GM21529 (cell line): ENCODE results near the gene ZNF543.
"Not testable (repeated sequence)": the region's sequence is repeated elsewhere in the genome, so short reads cannot be mapped to it uniquely, and the experiment has no call there.

Experiments
- ATAC-seq: cut with Tn5 transposase; IDR thresholded peaks from one replicate; pipeline ENCODE4 v1.9.1; 2021; ENCODE audit not compliant: unreplicated experiment

The ZNF543 gene

DNA sequence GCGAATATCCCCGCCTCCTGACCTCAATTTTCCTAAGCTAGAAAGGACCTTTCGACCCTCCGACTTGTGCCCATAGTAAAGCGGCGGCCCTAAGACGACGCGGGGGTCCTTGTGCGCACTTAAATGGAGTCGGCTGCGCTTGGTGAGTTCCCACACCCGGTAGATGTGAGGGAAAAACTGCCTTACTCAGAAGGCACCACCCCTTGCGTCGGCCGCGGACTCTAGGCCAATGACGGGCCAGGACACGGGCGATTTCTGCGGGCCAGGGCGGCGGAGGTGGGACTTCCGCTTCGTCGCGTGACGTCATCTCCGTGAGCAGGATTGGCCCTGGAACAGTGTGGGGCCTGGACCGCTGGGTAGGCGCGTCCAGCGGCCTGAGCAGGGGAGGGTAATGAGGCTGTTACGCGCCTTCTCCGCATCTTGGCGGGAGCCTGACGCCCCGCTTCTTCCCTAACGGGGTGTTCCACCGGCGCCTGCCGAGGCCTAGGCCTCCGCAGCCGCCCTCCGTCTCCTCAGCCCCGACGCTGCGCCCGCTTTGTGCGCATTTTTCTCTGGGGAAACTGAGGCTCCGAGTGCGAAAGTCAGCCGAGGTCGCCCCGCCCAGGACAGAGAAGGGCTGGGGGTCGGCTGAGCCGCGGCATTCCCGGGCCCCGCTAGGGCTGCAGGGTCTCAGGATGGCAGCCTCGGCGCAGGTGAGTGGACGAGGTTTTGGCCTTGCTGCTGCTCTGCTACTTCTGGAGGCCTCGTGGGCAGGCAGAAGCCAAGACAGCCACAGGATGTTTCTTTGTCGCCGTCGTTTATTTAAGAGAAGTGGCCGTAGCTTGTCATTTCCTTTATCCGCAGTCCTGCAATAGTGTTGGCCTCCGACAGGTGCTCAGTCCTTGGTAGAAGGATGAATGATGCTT lies at the start of gene ZNF543:
TSS of gene ZNF543 (plus strand) at position 293 of the 905 bp plus-strand sequence. CDS start at position 675, 382 bp downstream.
- ATAC-seq = peak; percentile 94

DNA sequence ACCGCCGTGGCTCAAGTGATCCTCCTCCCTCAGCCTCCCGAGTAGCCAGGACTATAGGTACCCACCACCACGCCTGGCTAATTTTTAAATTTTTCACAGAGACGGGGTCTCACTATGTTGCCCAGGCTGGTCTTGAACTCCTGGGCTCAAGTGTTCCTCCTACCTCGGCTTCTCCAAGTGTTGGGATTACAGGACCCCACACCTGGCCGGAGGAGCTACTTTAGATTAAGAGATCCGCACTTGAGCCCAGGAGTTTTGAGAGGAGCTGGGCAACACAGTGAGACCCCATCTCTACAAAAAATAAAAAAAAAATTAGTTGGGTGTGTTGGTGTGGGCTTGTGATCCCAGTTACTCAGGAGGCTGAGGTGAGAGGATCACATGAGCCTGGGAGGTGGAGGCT lies 49.0 kb upstream of the ZNF543 start:
- no peak for ATAC-seq

DNA sequence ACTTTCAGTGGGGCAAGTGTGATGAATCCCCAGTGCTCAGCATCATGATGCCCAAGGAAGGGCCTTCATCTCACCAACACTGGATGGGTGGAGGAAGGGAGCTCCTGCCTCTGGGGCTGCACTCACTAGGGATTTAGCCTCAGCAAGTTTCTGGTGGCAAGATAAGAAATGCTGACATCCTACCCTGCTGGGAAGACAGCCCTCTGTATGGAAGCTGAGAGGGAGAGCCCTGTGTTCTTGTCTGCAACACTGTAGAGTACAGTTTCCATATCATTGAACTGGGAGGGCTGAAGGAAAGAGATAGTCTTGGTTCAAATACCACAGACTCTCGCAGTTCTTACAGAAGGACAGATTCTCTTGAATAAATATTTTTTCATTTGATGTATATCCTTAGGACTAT lies 47.3 kb upstream of the ZNF543 start:
- no peak for ATAC-seq

DNA sequence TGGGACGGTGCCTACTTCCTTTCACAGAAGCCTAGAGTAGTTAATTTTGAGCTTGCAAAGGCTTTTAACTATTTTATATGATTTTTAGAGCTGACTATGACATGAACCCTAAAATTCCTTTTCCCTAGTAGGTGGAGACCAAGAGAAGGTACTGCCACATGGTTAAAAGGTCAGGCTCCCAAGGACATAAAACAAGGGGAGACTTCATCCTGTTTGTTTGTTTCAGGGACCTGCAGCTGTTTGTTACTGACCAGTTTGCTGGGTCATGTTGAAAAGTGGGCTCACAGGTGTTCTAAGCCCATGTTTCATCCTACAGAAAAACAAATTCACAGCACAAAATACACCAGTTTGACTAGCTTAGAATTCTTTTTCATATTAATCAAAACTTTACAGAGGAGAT lies 43.8 kb upstream of the ZNF543 start:
- no peak for ATAC-seq

DNA sequence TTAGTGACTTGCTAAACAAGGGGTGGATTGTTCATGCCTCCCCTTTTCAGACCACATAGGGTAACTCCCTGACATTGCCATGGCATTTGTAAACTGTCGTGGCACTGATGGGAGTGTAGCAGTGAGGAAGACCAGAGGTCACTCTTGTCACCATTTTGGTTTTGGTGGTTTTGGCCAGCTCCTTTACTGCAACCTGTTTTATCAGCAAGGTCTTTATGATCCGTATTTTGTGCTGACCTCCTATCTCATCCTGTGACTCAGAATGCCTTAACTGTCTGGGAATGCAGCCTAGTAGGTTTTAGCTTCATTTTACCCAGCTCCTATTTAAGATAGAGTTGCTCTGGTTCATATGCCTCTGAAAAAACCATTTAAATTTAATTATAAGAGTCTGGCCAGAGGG lies 41.8 kb upstream of the ZNF543 start:
- ATAC-seq = not testable (repeated sequence)

DNA sequence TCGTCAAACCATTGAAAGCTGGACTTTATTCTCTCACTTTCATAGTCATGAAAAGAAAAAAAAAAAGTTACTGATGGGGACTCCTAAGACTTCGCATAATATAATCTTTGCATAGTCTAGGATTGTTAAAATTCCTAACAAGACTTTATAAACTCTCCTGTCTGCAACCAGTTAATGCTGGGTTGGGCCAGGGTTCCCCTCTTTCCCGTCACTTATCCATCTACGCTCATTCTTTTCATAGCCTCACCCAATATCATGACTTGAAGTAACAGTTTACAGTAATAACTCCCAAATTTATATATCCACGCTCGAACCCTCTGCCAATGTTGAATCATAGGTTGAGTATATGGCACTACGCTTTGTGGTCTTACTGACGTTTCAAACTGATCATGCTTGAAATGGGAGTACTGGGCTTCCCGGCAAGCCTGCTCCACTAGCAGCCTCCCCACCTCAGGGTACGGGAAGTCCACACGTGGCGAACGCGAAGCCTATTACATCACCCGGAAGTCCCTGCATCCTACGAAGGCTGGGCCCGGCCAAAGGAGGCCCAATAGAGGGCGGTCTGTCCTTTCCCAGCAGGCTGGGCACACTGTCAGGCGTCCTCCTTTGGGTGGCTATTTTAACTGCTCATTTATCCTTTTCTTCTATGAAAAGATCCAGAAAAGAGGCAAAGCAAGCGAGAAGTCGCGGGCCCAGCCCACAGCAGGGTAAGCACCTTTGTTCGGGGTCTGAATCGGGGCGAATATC lies 40.7 kb upstream of the ZNF543 start:
- ATAC-seq = peak; percentile 69

DNA sequence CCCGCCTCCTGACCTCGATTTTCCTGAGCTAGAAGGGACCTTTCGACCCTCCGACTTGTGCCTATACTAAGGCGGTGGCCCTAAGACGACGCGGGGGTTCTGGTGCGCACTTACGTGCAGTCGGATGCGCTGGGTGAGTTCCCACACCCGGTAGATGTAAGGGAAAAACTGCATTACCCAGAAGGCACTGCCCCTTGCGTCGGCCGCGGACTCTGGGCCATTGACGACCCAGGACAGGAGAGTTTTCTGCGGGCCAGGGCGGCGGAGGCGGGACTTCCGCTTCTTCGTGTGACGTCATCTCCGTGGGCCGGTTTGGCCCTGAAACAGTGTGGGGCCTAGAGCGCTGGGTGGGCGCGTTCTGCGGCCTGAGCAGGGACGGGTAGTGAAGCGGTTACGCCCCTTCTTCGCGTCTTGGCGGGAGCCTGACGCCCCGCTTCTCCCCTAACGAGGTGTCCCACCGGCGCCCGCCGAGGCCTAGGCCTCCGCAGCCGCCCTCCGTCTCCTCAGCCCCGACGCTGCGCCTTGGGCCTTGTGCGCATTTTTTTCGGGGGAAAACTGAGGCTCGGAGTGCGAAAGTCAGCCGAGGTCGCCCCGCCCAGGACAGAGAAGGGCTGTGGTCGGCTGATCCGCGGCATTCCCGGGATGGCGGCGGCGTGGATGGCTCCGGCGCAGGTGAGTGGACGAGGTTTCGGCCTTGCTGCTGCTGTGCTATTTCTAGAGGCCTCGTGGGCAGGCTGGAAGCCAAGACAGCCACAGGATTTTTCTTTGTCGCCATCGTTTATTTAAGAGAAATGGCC lies 39.9 kb upstream of the ZNF543 start, which contains the start of gene ZNF460:
TSS of gene ZNF460 (plus strand) at position 321 of the 797 bp plus-strand sequence. CDS start at position 643, 322 bp downstream.
- ATAC-seq = peak; percentile 69

DNA sequence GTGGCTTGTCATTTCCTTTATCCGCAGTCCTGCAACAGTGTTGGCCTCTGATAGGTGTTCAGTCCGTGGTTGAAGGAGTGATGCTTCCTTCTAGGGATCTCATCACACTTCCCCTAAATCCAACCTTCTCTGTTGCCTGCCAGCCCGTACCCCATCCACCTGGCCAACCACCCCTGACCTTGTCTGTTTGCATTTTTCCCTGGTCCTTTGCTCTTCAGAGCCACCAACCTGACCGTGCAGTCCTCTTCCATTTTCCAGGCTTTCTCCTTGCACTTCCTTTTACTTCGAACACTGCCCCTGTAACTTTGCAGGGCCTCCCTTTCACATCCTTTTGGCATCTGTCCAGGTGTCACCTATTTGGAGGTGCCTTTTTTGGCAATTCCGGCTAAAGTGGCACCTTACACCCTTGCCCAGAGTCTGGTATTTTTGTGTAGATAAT lies 39.3 kb upstream of the ZNF543 start:
- no peak for ATAC-seq

DNA sequence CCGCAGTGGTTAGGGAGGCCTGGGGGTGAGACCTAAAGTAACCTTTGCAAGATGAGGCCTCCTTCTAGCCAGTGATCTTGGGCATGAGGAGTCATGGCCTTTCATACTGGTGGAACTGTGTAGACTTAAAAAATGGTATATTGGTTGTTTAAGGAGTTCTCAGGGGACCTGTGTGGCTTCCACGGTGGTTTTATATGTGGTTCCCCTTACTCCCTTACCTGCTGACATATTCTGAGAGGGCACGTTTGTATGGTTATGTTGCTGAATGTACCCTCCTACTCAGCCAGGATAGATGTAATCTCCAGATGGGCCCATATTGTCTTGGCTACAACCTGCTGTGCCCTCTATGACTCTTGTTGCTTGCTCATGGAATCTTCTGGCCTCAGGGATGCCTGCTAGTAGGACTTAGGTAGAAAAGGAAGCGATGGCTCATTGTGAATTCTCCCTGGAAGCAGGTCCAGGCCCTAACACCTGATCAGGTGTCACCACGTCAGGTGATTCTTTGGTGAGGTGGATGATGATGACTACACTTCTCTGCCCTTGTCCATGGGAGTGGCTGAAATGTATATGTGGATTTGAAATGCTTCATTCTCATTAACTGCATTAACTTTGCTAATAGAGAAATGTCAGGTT lies 38.1 kb upstream of the ZNF543 start:
- ATAC-seq = no peak

DNA sequence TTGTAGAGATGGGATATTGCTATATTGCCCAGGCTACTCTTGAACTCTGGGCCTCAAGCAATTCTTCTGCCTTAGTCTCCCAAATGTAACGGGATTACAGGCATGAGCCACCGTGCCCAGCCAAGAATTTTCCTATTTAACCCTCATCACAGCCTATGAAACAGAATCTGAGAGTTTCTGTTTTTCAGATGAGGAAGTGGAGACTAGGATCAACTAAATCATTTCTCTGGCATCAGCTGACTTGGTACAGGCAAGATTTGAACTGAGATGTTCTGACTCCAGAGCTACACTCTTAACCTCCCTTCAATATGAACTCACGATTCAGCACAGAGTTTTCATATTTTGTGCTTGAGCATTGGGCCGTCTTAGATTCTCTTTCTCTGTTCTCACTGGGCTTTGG lies 31.9 kb upstream of the ZNF543 start:
- ATAC-seq = no peak

DNA sequence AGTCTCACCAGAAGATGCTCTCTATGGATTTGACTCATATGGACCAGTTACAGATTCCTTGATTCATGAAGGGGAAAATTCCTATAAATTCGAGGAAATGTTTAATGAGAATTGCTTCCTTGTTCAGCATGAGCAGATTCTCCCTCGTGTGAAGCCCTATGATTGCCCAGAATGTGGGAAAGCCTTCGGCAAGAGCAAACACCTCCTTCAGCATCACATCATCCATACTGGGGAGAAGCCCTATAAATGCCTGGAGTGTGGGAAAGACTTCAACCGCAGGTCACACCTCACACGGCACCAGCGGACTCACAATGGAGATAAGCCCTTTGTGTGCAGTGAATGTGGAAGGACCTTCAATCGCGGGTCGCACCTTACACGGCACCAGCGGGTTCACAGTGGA lies 29.3 kb upstream of the ZNF543 start:
- no peak for ATAC-seq

DNA sequence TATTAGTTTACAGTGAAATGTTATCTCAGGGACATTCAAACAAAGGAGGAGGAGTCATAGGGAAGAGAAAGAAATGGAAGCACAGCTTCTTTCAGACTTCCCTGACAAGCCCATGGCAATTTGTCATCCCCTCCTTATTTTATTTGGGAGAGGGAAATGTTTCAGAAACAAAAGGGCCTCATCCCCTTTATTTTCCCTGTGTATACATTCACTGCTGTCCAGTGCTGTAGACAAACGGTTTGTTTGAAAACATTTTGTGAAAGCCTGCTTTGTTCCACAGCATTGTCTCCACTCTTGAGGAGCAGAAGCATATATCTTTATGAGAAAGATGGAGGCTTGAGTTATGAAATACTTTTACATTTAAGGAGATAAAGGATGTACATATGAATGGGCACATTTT lies 27.7 kb upstream of the ZNF543 start:
- no peak for ATAC-seq

DNA sequence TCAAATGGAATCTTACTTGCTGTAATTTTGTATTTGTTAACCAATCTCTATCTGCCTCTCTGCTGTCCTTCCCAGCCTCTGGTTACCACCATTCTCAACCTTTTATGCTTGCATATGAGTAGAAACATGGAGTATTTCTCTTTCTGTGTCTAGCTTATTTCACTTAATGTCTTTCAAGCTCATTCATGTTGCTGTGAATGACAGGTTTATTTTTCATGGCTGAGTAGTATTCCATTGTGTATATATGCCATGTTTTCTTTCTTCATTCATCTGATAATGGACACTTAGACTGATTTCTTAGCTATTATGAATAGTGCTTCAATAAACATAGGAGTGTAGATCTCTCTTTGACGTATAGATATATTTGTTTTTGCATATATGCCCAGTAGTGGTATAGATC lies 26.6 kb upstream of the ZNF543 start:
- ATAC-seq = no peak

DNA sequence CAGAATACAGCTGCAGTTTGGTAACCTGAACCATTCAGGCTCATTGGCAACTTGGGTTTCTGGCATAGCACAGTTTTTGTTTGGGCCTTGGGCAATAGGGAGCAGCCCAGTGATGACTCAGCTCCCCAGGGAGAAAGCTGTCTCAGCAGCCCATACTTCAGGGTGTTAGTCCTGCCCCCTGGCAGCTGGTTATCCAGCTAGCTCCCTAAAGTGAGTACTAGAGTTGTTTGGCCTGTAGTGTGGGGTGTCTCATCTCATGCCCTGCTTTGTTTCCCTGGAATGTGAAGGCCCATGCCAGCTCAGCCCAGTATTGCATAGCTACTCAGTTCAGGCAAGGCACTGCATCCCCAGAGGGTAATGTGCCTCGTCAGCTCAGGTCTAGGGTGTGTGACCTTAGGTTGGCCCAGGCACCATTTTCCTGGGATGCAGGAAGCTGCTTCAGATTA lies 18.2 kb upstream of the ZNF543 start:
- ATAC-seq = no peak

DNA sequence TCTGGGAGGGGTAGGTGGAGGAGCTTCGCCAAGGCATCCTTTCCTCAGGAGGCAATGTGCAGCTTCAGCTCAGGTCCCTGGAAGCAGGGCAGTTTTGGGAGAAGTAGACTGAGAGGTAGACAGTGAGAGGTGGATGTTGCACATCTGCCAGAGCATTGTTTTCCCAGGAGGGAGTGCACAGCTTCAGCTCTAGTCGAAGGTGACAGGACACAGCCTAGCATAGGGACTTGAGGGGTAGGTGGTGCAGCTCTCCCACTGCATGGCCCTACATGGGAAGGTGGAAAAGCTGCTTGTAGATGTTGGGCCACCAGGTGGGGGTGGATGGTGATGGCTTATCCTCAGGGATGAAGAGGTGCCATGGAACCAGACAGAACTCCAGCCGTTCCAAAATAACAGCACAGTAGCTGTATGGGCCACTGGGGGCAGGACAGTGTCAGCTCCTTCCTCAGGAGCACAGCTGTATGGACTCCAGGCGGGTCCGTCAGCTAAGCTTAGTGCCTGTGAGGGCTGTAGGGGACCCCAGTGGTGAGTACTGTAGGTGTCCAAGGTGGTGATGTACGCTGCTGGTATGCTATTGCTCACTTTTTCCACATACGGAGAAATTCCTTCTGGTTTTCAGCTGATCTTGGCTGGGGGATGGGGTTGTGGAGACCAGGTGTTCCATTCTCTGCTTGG lies 17.4 kb upstream of the ZNF543 start:
- no peak for ATAC-seq

DNA sequence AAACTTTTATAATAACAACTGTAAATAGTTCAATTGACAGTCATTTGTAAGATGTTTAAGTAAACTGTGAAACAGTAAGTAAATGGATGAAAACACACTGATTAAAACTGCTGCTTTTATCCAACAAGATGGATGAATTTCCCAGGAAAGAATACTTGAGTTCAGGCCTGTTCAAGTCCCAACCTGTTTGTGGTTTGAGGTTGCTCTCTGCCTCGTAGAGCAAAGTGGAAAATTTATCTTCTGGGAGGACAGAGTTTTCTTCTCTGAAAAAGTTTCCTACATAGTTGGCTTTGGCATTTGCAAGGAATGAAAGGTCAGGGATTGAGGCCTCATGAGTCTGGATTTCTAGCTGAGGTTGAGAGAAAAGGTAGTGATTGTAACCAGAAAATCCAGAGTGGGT lies 15.2 kb upstream of the ZNF543 start:
- ATAC-seq = no peak

DNA sequence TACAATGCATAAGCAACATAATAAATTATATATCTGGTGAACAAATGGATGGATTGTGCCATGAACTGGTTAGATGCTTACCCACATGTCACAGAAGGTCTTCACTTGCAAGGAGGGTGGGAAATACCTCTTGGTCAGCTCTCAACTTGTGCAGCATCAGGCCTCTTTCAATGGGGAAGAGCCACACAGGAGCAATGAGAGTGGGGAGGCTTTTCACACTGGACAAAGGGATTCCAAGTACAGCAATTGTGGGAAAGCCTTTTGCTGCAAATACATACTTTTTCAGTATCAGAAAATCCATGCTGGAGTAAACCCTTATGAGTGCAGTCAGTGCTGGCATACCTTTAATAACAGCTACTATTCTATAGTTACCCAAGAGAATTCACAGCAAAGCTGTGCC lies 11.8 kb upstream of the ZNF543 start:
- ATAC-seq = no peak

DNA sequence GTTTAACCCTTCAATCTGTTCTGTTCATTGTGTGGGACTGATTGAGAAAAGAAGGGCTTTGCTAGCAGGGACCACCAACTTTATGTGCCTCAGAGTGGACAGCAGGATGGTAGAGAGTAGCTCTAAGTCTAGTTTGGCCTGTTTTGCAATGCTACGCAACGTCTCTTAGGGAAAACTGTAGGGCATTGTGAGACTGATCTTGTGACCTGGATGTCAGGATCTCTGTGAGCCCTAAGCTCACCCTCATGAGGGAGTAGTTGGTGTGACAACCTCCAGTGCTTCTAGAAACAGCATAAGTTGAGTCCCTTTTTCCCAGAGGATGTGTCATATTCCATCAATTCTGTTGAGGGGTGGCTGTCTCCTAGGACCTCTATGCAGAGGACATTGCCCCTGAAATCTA lies 9.5 kb upstream of the ZNF543 start:
- ATAC-seq = no peak

DNA sequence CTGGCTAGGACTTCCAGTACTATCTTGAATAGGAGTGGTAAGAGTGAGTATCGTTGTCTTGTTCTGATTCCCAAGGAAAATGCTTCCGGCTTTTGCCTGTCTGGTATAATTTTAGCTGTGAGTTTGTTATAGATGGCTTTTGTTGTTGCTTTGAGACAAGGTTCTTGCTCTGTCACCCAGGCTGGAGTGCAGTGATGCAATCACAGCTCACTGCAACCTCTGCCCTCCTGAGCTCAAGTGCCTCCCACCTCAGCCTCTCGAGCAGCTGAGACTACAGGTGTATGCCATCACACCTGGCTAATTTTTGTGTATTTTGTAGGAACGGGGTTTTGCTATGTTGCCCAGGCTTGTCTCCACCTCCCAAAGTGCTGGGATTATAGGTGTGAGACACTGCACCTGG lies 6.1 kb upstream of the ZNF543 start:
- no peak for ATAC-seq

DNA sequence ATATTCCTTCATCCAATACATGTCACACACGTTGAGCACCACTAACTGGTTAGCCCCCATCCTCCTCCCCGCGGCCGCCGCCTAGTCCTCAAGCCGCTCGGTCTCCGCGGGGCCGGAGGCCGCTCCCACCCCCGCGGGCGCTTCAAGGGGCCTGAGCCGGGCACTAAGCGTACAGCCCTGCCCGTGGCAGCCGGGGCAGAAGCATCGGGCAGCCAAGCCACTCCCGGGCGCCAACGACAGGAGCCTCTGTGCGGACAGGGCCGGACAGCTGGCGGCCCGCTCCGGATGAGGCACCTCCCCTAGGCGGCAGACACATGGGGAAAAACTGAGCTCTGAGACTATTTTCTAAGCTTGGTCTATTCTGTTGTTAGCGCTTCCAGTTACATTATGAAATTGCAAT lies 2.8 kb upstream of the ZNF543 start:
- ATAC-seq = no peak
